Astrocyte (in vitro differentiated cells and primary cell): ENCODE measurements around the gene BST1. TPM values are rescaled to one million over a fixed set of nuclear protein-coding genes. Genes with fewer than 3 reads are reported as not detected.

ENCODE experiments used
- DNase-seq: peaks from one replicate; pipeline ENCODE4 v3.0.0-alpha.2; 2010; ENCODE audit warnings: low read depth
- FAIRE-seq: peaks from 2 replicates; lab custom pipeline; 2011; peaks lifted over from hg19 to GRCh38; lab: Jason Lieb, UNC
- H2AFZ ChIP-seq: 2 replicates; pipeline ENCODE4 v1.6.0; 2012; ENCODE audit warnings: low read depth, low read length, inconsistent platforms
- H3K27ac ChIP-seq: 2 replicates; pipeline ENCODE4 v1.5.1; 2011; ENCODE audit warnings: low read depth, low read length, inconsistent platforms
- H3K27me3 ChIP-seq: 2 replicates; pipeline ENCODE4 v1.6.0; 2011; ENCODE audit warnings: low read length, inconsistent platforms; ENCODE audit not compliant: insufficient read depth
- H3K36me3 ChIP-seq: 2 replicates; pipeline ENCODE4 v1.5.1; 2011; ENCODE audit warnings: low read length, inconsistent platforms; ENCODE audit not compliant: insufficient read depth
- H3K4me1 ChIP-seq: 2 replicates; pipeline ENCODE4 v1.5.1; 2011; ENCODE audit warnings: low read length, inconsistent platforms; ENCODE audit not compliant: insufficient read depth
- H3K4me2 ChIP-seq: 2 replicates; pipeline ENCODE4 v1.6.0; 2012; ENCODE audit warnings: low read length, inconsistent platforms
- H3K4me3 ChIP-seq: 2 replicates; pipeline ENCODE4 v1.5.1; 2011; ENCODE audit warnings: low read depth, mild to moderate bottlenecking, low read length, inconsistent platforms; ENCODE audit not compliant: insufficient read depth
- H3K79me2 ChIP-seq: 2 replicates; pipeline ENCODE4 v1.6.0; 2012; ENCODE audit warnings: mild to moderate bottlenecking, low read length, inconsistent platforms; ENCODE audit not compliant: insufficient read depth
- H3K9ac ChIP-seq: 2 replicates; pipeline ENCODE4 v1.6.0; 2012; ENCODE audit warnings: mild to moderate bottlenecking, low read length, inconsistent platforms
- H3K9me3 ChIP-seq: 2 replicates; pipeline ENCODE4 v1.5.1; 2012; ENCODE audit warnings: low read depth, mild to moderate bottlenecking, low read length, inconsistent platforms; ENCODE audit not compliant: insufficient read depth
- H4K20me1 ChIP-seq: 2 replicates; pipeline ENCODE4 v1.6.0; 2012; ENCODE audit warnings: low read length, inconsistent platforms; ENCODE audit not compliant: insufficient read depth
- H3K27ac Mint-ChIP-seq: one replicate; pipeline ENCODE4 v1.8.0; 2021; ENCODE audit warnings: mild to moderate bottlenecking, mixed read lengths; ENCODE audit not compliant: unreplicated experiment
- H3K27me3 Mint-ChIP-seq: one replicate; pipeline ENCODE4 v1.8.0; 2021; ENCODE audit warnings: low read depth, mixed read lengths; ENCODE audit not compliant: unreplicated experiment
- H3K36me3 Mint-ChIP-seq: one replicate; pipeline ENCODE4 v1.8.0; 2021; ENCODE audit warnings: low read depth, mixed read lengths; ENCODE audit not compliant: unreplicated experiment
- H3K4me1 Mint-ChIP-seq: one replicate; pipeline ENCODE4 v1.8.0; 2021; ENCODE audit warnings: low read depth, mixed read lengths; ENCODE audit not compliant: unreplicated experiment
- H3K4me3 Mint-ChIP-seq: one replicate; pipeline ENCODE4 v1.8.0; 2021; ENCODE audit warnings: mild to moderate bottlenecking, moderate library complexity, mixed read lengths; ENCODE audit not compliant: unreplicated experiment
- H3K9me3 Mint-ChIP-seq: one replicate; pipeline ENCODE4 v1.8.0; 2021; ENCODE audit warnings: mild to moderate bottlenecking, mixed read lengths; ENCODE audit not compliant: unreplicated experiment
- EZH2 ChIP-seq: IDR thresholded peaks from 2 replicates; pipeline ENCODE4 v1.6.1; 2012; ENCODE audit warnings: mild to moderate bottlenecking, low read length, inconsistent platforms; ENCODE audit not compliant: insufficient read depth
- total RNA-seq: library from RNA; stranded (reverse); gene quantifications from 2 replicates; pipeline ENCODE4 v1.2.1, GENCODE V29; 2021
- TF ChIP-seq, protein P1 (sequence below): IDR thresholded peaks from 2 replicates; pipeline ENCODE4 v1.5.1; 2011; ENCODE audit warnings: low read depth, mild to moderate bottlenecking, inconsistent platforms, low read length, moderate library complexity; ENCODE audit not compliant: insufficient read depth

The BST1 gene
- total RNA-seq, 1 donor from 2014 or later: 24.5 TPM

DNA sequence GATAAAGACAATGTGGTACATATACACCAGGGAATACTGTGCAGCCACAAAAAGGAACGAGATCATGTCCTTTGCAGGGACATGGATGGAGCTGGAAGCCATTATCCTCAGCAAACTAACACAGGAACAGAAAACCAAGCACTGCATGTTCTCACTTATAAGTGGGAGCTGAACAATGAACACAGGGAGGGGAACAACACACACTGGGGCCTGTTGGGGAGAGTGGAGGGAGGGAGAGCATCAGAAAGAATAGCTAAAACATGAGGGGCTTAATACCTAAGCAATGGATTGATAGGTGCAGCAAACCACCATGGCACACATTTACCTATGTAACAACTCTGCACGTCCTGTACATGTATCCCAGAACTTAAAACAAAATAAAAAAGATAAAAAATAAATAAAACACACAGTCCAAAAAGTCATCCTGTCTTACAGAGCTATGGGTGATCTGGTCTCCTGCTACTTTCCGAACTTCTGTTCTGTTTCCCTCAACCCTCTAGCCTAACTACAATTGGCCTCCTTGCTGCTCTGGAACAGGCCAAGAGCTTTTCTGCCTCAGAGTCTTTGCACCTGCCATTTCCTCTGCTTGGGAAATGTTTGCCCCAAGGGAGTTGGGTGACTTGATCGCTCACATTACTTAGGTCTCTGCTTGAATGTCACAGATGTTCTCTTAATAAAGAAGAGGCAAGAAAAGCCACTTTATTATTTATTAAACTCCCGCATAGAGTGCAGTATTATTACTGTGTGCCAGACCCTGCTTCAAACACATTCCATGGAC is 74.2 kb downstream of the BST1 start:
- Mint-ChIP-seq H3K9me3 (peaks cover 2% of the 10 kb centered on the region), H3K4me1 (peaks cover 9% of the 10 kb centered on the region), H3K4me3 (no peak overlapping the region), H3K27me3 (peaks cover 91% of the 10 kb centered on the region), H3K27ac (no peak overlapping the region), H3K36me3 (no peaks in the 10 kb centered on the region)
- no peak overlapping the region for H3K4me3 ChIP-seq
- TF ChIP-seq, protein P1, sequence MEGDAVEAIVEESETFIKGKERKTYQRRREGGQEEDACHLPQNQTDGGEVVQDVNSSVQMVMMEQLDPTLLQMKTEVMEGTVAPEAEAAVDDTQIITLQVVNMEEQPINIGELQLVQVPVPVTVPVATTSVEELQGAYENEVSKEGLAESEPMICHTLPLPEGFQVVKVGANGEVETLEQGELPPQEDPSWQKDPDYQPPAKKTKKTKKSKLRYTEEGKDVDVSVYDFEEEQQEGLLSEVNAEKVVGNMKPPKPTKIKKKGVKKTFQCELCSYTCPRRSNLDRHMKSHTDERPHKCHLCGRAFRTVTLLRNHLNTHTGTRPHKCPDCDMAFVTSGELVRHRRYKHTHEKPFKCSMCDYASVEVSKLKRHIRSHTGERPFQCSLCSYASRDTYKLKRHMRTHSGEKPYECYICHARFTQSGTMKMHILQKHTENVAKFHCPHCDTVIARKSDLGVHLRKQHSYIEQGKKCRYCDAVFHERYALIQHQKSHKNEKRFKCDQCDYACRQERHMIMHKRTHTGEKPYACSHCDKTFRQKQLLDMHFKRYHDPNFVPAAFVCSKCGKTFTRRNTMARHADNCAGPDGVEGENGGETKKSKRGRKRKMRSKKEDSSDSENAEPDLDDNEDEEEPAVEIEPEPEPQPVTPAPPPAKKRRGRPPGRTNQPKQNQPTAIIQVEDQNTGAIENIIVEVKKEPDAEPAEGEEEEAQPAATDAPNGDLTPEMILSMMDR: no peak
- no peak for TF ChIP-seq EZH2
- H2AFZ ChIP-seq: no peak overlapping the region
- H3K9me3 ChIP-seq: no peaks in the 10 kb centered on the region
- no peaks in the 10 kb centered on the region for H3K36me3 ChIP-seq
- peaks cover 26% of the 10 kb centered on the region for H3K27me3 ChIP-seq
- no peak overlapping the region for H3K9ac ChIP-seq
- H3K79me2 ChIP-seq: no peaks in the 10 kb centered on the region
- no peak for DNase-seq
- no peak overlapping the region for H3K27ac ChIP-seq
- no peak for FAIRE-seq
- H3K4me2 ChIP-seq: no peak overlapping the region
- H3K4me1 ChIP-seq: peaks cover 9% of the 10 kb centered on the region
- H4K20me1 ChIP-seq: no peaks in the 10 kb centered on the region

DNA sequence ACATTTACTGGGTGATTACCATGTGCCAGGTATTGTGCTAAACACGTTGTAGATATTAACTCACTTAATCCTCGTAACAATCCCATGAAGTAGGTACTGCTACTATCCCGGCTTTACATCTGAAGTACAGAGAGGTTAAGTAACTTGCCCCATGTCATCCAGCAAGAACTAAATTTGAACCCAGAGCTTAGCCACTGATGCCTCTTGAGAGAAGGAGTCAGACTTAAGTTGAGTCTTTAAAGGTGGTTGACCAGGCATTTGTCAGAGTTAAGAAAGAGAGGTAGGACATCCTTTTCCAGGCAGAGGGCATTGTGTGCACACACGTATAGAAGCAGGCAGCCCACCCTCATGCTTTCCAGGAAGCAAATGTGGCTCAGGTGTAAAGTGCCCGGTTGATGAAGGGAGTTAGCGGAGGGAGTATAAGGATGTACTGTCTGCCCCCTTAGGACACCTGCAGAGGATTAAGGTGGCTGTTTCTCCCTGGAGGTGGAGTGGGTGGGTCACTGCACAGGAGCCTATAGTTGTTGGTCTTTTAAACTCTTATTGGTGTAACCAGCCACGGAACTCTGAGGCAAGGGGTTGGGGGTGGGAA is 74.9 kb downstream of the BST1 start:
- TF ChIP-seq EZH2: no peak
- TF ChIP-seq, protein P1: no peak
- FAIRE-seq (peak; percentile 59), DNase-seq (no peak)
- Histone ChIP-seq H3K9ac (peak overlapping the region; percentile 39), H3K79me2 (no peaks in the 10 kb centered on the region), H3K4me3 (no peak overlapping the region), H3K27ac (no peak overlapping the region), H2AFZ (no peak overlapping the region), H3K36me3 (no peaks in the 10 kb centered on the region), H3K4me2 (peak overlapping the region; percentile 88), H3K27me3 (peaks cover 21% of the 10 kb centered on the region), H3K4me1 (peaks cover 9% of the 10 kb centered on the region), H4K20me1 (no peaks in the 10 kb centered on the region), H3K9me3 (no peaks in the 10 kb centered on the region)
- Mint-ChIP-seq H3K27me3 (peaks cover 90% of the 10 kb centered on the region), H3K36me3 (no peaks in the 10 kb centered on the region), H3K4me3 (no peak overlapping the region), H3K9me3 (peaks cover 2% of the 10 kb centered on the region), H3K4me1 (peaks cover 9% of the 10 kb centered on the region), H3K27ac (no peak overlapping the region)
